Astrocyte of the spinal cord (primary cell): Measurements from ENCODE around the gene WDR41.
"Not testable (repeated sequence)": the region's sequence is repeated elsewhere in the genome, so short reads cannot be mapped to it uniquely, and the experiment has no call there.

ENCODE experiments used
- DNase-seq: peaks from one replicate; pipeline ENCODE4 v3.0.0; 2011; ENCODE audit warnings: low read depth, low spot score
- H3K4me3 ChIP-seq: 2 replicates; pipeline ENCODE4 v1.5.1; 2011; ENCODE audit warnings: low read depth, mild to moderate bottlenecking, low read length, moderate library complexity
- CTCF ChIP-seq: IDR thresholded peaks from 2 replicates; pipeline ENCODE4 v1.5.1; 2012; ENCODE audit warnings: low read depth, mild to moderate bottlenecking, low read length, inconsistent platforms
- in situ Hi-C: cut with HindIII; loops from 2 replicates; pipeline ENCODE4 v1.10.0; 2017; ENCODE audit warnings: low sequenced_read_pairs

WDR41 gene

GRCh38 chr5:77390795-77391194 is 101.3 kb downstream of the WDR41 start:
- in situ Hi-C loops: no loop called here
- peak; percentile 59 for DNase-seq
- TF ChIP-seq CTCF: no peak
- no peak overlapping the region for H3K4me3 ChIP-seq

GRCh38 chr5:77390221-77390620 is 101.9 kb downstream of the WDR41 start:
- no peak for DNase-seq
- no peak for TF ChIP-seq CTCF
- H3K4me3 ChIP-seq: no peak overlapping the region
- in situ Hi-C loops: no loop called here

GRCh38 chr5:77389746-77390145 is 102.4 kb downstream of the WDR41 start:
- in situ Hi-C loops: no loop called here
- no peak for TF ChIP-seq CTCF
- no peak overlapping the region for H3K4me3 ChIP-seq
- no peak for DNase-seq

GRCh38 chr5:77386340-77386739 is 105.8 kb downstream of the WDR41 start:
- H3K4me3 ChIP-seq, in situ Hi-C loops, DNase-seq: not testable (repeated sequence)

GRCh38 chr5:77383336-77383735 is 108.8 kb downstream of the WDR41 start:
- H3K4me3 ChIP-seq, DNase-seq, in situ Hi-C loops: not testable (repeated sequence)
